B cell (primary cell): ENCODE measurements around the gene IER5L. TPM values are rescaled to one million over a fixed set of nuclear protein-coding genes. Genes with fewer than 3 reads are reported as not detected.

Source experiments
- ATAC-seq: fragments of 200-7000 bp; cut with Tn5 transposase; one replicate; pipeline ENCODE4 v1.10.0; 2021; ENCODE audit warnings: low read depth, mild to moderate bottlenecking, moderate number of reproducible peaks, moderate library complexity
- CTCF ChIA-PET: fragments of 350-600 bp; sonication (Branson Sonifier 250); formaldehyde crosslinking; loops from one replicate; lab custom pipeline; 2021; ENCODE audit warnings: antibody characterized with exemption, inconsistent platforms; lab: Charles Lee
- POLR2A ChIA-PET: fragments of 350-600 bp; sonication (Branson Sonifier 250); formaldehyde crosslinking; loops from one replicate; lab custom pipeline; 2021; ENCODE audit warnings: antibody characterized with exemption; lab: Charles Lee
- DNase-seq: peaks from one replicate; pipeline ENCODE4 v3.0.0; 2013
- H2AFZ ChIP-seq: 2 replicates; pipeline ENCODE4 v1.6.1; 2012; ENCODE audit warnings: mild to moderate bottlenecking, low read depth, low read length; ENCODE audit not compliant: insufficient read depth, poor library complexity, severe bottlenecking
- H3K27ac ChIP-seq, 2 donors: 1 replicate in 1 of 2; 2 replicates in 1 of 2; pipeline ENCODE4 v1.5.1; 2012 to 2013; ENCODE audit warnings: low read length in 2 of 2, mild to moderate bottlenecking in 2 of 2, moderate library complexity in 1 of 2
- H3K27me3 ChIP-seq, 4 experiments: fragments of 200-600 bp in 1 of 4; sonication (generic) in 1 of 4; replicated peaks in 1 of 4; 1 replicate in 2 of 4; 2 replicates in 2 of 4; pipeline versions ENCODE4 v1.6.1 to v1.7.0; 2013 to 2016; ENCODE audit warnings: low read length in 3 of 4, mild to moderate bottlenecking in 2 of 4, mixed read lengths in 1 of 4, moderate library complexity in 1 of 4; ENCODE audit not compliant: insufficient read depth in 4 of 4, control insufficient read depth in 3 of 4; ENCODE audit errors: control extremely low read depth in 1 of 4
- H3K36me3 ChIP-seq, 2 experiments: replicated peaks in 1 of 2; 1 replicate in 1 of 2; 2 replicates in 1 of 2; pipeline versions ENCODE4 v1.6.1 to v1.7.1; 2013; ENCODE audit warnings: low read length in 1 of 2; ENCODE audit not compliant: insufficient read depth in 2 of 2, control insufficient read depth in 1 of 2; ENCODE audit errors: control extremely low read depth in 1 of 2, extremely low read depth in 1 of 2
- H3K4me1 ChIP-seq, 2 donors: fragments of 200-600 bp in 1 of 2; sonication (generic) in 1 of 2; 1 replicate in 1 of 2; 2 replicates in 1 of 2; pipeline versions ENCODE4 v1.5.1 to v1.6.1; 2013 to 2017; ENCODE audit warnings: low read length in 2 of 2; ENCODE audit not compliant: control insufficient read depth in 2 of 2, insufficient read depth in 2 of 2
- H3K4me2 ChIP-seq: replicated peaks from 2 replicates; pipeline ENCODE3; 2012; ENCODE audit warnings: mild to moderate bottlenecking, low read depth, low read length; ENCODE audit not compliant: poor library complexity, severe bottlenecking
- H3K4me3 ChIP-seq, 5 experiments: fragments of 200-600 bp in 1 of 5; sonication (generic) in 1 of 5; 1 replicate in 3 of 5; 2 replicates in 2 of 5; pipeline versions ENCODE4 v1.5.1 to v1.7.0; 2011 to 2016; ENCODE audit warnings: low read length in 4 of 5, mild to moderate bottlenecking in 4 of 5, low read depth in 2 of 5, control low read depth in 1 of 5, moderate library complexity in 1 of 5; ENCODE audit not compliant: insufficient read depth in 1 of 5; ENCODE audit errors: control extremely low read depth in 1 of 5, extremely low read depth in 1 of 5
- H3K79me2 ChIP-seq: fragments of 200-600 bp; sonication (generic); one replicate; pipeline ENCODE4 v1.6.0; 2016; ENCODE audit warnings: low read length; ENCODE audit not compliant: control insufficient read depth, insufficient read depth
- H3K9ac ChIP-seq: fragments of 200-600 bp; sonication (generic); 2 replicates; pipeline ENCODE4 v1.6.1; 2017; ENCODE audit warnings: mild to moderate bottlenecking, low read length, moderate library complexity
- H3K9me3 ChIP-seq, 3 donors: one replicate each; pipeline versions ENCODE4 v1.6.1 to v1.7.1; 2013; ENCODE audit warnings: low read length in 2 of 3; ENCODE audit not compliant: control insufficient read depth in 2 of 3, insufficient read depth in 1 of 3; ENCODE audit errors: control extremely low read depth in 1 of 3
- H4K20me1 ChIP-seq: 2 replicates; pipeline ENCODE4 v1.6.0; 2012; ENCODE audit warnings: mild to moderate bottlenecking, low read length; ENCODE audit not compliant: insufficient read depth, control insufficient read depth, poor library complexity, severe bottlenecking
- H3K27ac Mint-ChIP-seq: one replicate; pipeline ENCODE4 v1.8.0; 2021; ENCODE audit warnings: mixed read lengths
- H3K27me3 Mint-ChIP-seq: one replicate; pipeline ENCODE4 v1.8.0; 2021; ENCODE audit warnings: mixed read lengths
- H3K4me1 Mint-ChIP-seq: one replicate; pipeline ENCODE4 v1.8.0; 2021; ENCODE audit warnings: mixed read lengths
- H3K4me3 Mint-ChIP-seq: one replicate; pipeline ENCODE4 v1.8.0; 2021; ENCODE audit warnings: mixed read lengths
- H3K9me3 Mint-ChIP-seq: one replicate; pipeline ENCODE4 v1.8.0; 2022; ENCODE audit warnings: mixed read lengths; ENCODE audit not compliant: insufficient read depth
- EZH2 ChIP-seq: IDR thresholded peaks from 2 replicates; pipeline ENCODE4 v1.6.1; 2012; ENCODE audit warnings: borderline replicate concordance, low read depth, mild to moderate bottlenecking, moderate library complexity, low read length; ENCODE audit not compliant: insufficient read depth, poor library complexity, severe bottlenecking
- WGBS: methylation state at CpG from one replicate; pipeline ENCODE4 v1.1.5; 2013; ENCODE audit warnings: missing lambda C conversion rate; ENCODE audit not compliant: insufficient coverage; 5-methylcytosine and 5-hydroxymethylcytosine counted together
- intact Hi-C: fragments of 100-400 bp; cut with micrococcal nuclease; formaldehyde crosslinking; loops from one replicate; pipeline ENCODE4 v1.10.0; 2022
- polyA plus RNA-seq: library from polyadenylated mRNA; depleted of rRNA; stranded (reverse); fragments of >200 nt; gene quantifications from 2 replicates; pipeline ENCODE4 v1.2.3, GENCODE V29; 2012
- total RNA-seq, 2 donors: library from RNA; stranded (reverse); fragments of 120-200 nt in 1 of 2; gene quantifications; 1 replicate in 1 of 2; 2 replicates in 1 of 2; pipeline versions ENCODE4 v1.2.3 to v1.2.4, GENCODE V29; 2013 to 2022
- TF ChIP-seq, protein P1 (sequence below): fragments of 200-600 bp; IDR thresholded peaks from one replicate; pipeline ENCODE4 v1.8.0; 2022; ENCODE audit warnings: antibody characterized with exemption, mild to moderate bottlenecking

Gene IER5L
- total and polyA plus RNA-seq, 2 donors (not counting 1 experiment from before 2014, with no cell fraction given): 1.5 to 12.9 TPM

DNA sequence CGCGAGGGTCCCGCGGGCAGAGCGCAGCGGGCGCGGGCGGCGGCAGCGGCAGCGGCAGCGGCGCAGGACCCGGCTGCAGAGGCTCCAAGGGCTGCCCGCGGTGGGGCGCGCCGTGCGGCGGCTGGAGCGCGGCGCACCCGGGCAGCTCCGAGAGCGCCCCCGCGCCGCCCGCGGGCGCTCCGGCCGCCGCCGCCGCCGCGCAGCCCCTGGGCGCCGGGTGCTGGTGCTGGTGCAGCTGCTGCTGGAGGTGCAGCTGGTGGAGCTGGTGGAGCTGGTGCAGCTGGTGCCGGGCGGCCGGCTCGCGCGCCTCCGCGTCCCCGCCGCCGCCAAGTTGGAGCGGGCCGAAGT, 644 bp downstream of the IER5L start:
- H3K27ac Mint-ChIP-seq: no peak overlapping the region
- H3K36me3 ChIP-seq: no peaks in the 10 kb centered on the region
- CTCF ChIA-PET: interaction anchor here (0.9 to 22.0 kb wide), 8 partner anchors 10 to 447 kb away, joined by 3 to 382 read pairs (median 4); partner anchors contain the start of gene C9orf50
- TF ChIP-seq, protein P1, sequence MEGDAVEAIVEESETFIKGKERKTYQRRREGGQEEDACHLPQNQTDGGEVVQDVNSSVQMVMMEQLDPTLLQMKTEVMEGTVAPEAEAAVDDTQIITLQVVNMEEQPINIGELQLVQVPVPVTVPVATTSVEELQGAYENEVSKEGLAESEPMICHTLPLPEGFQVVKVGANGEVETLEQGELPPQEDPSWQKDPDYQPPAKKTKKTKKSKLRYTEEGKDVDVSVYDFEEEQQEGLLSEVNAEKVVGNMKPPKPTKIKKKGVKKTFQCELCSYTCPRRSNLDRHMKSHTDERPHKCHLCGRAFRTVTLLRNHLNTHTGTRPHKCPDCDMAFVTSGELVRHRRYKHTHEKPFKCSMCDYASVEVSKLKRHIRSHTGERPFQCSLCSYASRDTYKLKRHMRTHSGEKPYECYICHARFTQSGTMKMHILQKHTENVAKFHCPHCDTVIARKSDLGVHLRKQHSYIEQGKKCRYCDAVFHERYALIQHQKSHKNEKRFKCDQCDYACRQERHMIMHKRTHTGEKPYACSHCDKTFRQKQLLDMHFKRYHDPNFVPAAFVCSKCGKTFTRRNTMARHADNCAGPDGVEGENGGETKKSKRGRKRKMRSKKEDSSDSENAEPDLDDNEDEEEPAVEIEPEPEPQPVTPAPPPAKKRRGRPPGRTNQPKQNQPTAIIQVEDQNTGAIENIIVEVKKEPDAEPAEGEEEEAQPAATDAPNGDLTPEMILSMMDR: no peak
- TF ChIP-seq EZH2: no peak
- POLR2A ChIA-PET: interaction anchor here (0.5 to 1.3 kb wide), 7 partner anchors 24 to 855 kb away, joined by 3 to 10 read pairs (median 4); no protein-coding TSS in a partner anchor
- DNase-seq (no peak), ATAC-seq (peak; percentile 13)
- under 1% methylated on average over 56 of the region's 56 CpGs for WGBS
- peak overlapping the region; percentile 72 for H3K9ac ChIP-seq
- H3K79me2 ChIP-seq: no peaks in the 10 kb centered on the region
- H3K9me3 Mint-ChIP-seq: no peaks in the 10 kb centered on the region
- peaks cover 22% of the 10 kb centered on the region for H3K4me1 Mint-ChIP-seq
- H3K4me3 Mint-ChIP-seq: peak overlapping the region; percentile 91
- peaks cover 0 to 33% (median 17%) of the 10 kb centered on the region in 4 experiments for H3K27me3 ChIP-seq
- intact Hi-C loops: loop anchor here (10.0 kb wide), 1 partner anchor 207 kb away; no protein-coding TSS in a partner anchor
- H3K9me3 ChIP-seq: no peaks in the 10 kb centered on the region
- peak overlapping the region in 3 of 5 experiments; percentile 63 to 81 (median 69) for H3K4me3 ChIP-seq
- no peaks in the 10 kb centered on the region for H4K20me1 ChIP-seq
- H3K27me3 Mint-ChIP-seq: peaks cover 18% of the 10 kb centered on the region
- H3K4me2 ChIP-seq: peak overlapping the region; percentile 100
- H2AFZ ChIP-seq: peak overlapping the region; percentile 91
- no peak overlapping the region for H3K27ac ChIP-seq
- peaks cover 22 to 34% of the 10 kb centered on the region in 2 donors for H3K4me1 ChIP-seq
